Stimulated activated CD4-positive, alpha-beta T cell treated with anti-CD3 and anti-CD28 coated beads, Interleukin-4, amount 100 ng/mL, for 1 hour (primary cell): Measurements from ENCODE around the gene PDE6H.

ENCODE experiments used
- DNase-seq: peaks from one replicate; pipeline ENCODE4 v3.0.0-alpha.2; 2020

Gene PDE6H

GRCh38 chr12:15007551-15007950, 34.7 kb downstream of the PDE6H start:
- DNase-seq = no peak

DNA sequence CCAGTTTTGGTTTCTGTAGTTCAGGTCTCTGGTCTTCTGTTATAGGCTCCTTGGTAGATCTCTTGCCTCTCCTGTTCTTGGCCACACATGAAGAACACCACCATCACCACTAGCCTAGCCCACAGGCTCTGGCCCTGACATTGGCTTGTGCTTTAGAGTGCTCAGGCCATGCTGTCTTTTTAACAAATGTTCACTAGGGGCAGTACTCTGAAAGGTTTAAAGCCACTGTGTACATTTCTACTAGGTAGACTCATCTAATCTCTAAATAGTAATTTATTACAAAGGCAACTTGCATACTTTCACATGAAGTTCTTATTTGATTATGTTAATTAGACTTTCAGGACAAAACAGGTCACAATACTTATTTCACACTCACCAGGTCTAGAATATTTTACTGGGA, 38.3 kb downstream of the PDE6H start:
- DNase-seq = no peak

DNA sequence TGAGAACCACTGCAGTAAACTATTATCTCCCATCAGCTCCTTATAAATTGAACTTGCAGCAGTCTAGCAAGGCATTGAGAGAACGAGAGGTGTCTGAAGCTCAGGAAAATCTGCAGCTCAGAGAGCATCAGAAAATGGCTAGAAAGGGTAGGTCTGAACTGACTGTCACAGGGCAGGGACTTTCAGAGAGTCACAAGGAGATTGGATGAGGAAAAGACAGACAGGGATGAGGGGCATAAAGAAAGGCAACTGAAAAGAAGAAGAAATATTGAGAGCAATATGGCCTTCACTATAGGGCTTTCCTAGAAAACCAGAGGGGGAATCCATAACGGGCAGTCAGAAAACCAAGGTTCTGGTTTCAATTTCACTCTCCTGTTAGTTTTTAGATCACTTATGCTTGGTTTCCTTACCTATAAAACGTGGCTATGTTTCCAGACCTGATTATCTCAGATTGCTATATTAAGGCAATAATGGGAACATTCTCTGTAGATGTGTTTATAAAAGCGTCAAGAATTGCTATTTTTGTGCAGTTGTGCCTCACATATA, 40.9 kb downstream of the PDE6H start:
- no peak for DNase-seq

GRCh38 chr12:15014708-15015107, 41.9 kb downstream of the PDE6H start:
- no peak for DNase-seq

DNA sequence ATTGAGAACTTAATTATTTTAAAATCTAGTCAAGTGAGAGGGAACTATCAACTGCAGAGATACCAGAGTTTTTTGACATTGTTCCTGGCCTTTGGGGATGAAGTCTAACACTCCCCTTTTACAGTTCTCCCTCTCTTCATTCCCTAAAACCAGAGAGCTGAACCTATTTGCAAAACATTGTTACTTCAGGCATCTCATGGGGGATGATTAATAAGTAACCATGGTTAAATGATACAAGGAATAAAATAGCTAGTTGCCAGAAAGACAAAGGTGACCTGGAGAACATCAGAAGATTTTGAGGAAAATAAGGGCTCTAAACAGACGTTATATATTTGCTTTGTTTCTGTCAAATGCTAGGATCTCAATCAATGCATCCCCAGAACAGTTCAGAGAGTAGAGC, 42.3 kb downstream of the PDE6H start:
- no peak for DNase-seq

- no peak for DNase-seq
These were observed 47.3 kb downstream of the PDE6H start for GRCh38 chr12:15020156-15020555.
